ENCODE results near the gene RAMACL. TPM values are rescaled to one million over a fixed set of nuclear protein-coding genes. Genes with fewer than 3 reads are reported as not detected.
A peak's percentile ranks its signal among the peaks of the same experiment; 100 is the strongest.

RAMACL gene
- total RNA-seq, 6 experiments from 2014 or later, result 2.0 to 3.6 (median 2.8) TPM

DNA sequence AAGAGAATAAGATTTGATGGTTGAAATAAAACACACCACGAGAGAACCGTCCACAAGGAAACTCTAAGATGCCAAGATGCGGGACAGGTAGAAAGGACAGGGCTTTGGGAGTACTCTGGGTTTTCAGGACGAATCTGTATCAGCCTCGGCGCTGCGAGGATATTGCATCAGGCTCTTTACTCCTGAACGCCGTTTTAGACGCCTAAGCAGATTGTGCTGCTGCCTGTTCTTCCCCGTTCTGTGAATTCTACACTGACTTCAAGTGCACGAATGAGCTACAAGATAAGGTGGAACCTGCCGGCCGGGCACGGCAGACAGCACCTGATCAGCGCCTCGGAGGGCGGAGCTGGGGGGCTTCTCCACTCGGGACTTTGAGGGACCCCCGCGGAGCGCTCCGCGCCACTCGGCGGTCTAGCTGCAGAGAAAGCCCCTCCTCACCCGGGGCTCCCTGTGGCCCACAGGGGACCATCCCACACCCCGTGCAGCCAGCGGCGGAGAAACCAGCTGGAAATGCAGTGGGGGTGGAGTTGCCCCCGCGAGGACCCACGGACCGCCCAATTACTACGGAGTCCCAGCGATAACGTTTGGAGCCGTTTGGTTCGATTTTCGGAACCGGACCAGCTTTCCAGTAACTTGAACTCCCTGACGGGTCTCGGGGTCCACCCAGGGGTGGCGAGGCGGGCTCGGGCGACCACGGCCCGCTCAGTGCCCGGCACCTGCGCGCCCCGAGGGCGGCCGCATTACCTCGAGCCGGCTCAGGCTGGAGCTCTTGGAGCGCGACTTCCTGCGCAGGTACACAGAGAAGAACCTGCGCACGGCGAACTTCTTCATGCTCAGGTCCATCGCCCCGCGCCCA lies 39.9 kb upstream of the RAMACL start:
- TF ChIP-seq, protein P1, sequence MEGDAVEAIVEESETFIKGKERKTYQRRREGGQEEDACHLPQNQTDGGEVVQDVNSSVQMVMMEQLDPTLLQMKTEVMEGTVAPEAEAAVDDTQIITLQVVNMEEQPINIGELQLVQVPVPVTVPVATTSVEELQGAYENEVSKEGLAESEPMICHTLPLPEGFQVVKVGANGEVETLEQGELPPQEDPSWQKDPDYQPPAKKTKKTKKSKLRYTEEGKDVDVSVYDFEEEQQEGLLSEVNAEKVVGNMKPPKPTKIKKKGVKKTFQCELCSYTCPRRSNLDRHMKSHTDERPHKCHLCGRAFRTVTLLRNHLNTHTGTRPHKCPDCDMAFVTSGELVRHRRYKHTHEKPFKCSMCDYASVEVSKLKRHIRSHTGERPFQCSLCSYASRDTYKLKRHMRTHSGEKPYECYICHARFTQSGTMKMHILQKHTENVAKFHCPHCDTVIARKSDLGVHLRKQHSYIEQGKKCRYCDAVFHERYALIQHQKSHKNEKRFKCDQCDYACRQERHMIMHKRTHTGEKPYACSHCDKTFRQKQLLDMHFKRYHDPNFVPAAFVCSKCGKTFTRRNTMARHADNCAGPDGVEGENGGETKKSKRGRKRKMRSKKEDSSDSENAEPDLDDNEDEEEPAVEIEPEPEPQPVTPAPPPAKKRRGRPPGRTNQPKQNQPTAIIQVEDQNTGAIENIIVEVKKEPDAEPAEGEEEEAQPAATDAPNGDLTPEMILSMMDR (IDR thresholded peaks at IDR 0.05), result no peak
- peaks cover 1% of the 10 kb centered on the region for H3K27me3 Mint-ChIP-seq (ENCODE audit: insufficient read depth)
- no peak for DNase-seq
- no peak overlapping the region for H3K27ac Mint-ChIP-seq
- peaks cover 60% of the 10 kb centered on the region for H3K4me1 Mint-ChIP-seq (ENCODE audit: low read depth)
- peak overlapping the region; percentile 86 for H3K4me3 Mint-ChIP-seq
- H3K9me3 Mint-ChIP-seq, result no peaks in the 10 kb centered on the region
- no peaks in the 10 kb centered on the region for H3K36me3 Mint-ChIP-seq (ENCODE audit: low read depth)

DNA sequence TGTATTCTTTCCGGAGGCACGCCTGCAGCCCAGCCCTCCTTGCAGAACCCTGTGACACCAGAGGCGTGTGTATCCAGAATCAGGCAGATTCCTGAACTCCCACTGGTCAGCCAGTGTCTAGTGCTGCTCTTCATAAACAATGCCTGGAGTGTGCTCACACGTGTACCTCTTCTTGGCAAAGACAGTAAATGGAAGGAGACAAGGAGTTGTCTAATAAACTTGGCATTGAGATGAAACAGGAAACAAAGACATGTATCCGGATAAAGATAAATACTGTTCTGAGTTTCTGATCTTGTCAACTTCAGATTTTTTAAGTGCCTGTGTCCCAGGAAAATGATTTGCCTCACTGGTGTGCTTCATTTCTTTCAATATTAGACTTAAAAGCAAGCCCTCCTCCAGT lies 38.9 kb upstream of the RAMACL start:
- H3K27me3 Mint-ChIP-seq (ENCODE audit: insufficient read depth), result peaks cover 1% of the 10 kb centered on the region; the same call in 1 of the 2 replicates
- H3K27ac Mint-ChIP-seq, result no peak overlapping the region
- H3K4me3 Mint-ChIP-seq, result 0 out of 2 replicates have a peak overlapping the region, but pooled peaks have one; percentile 86
- no peaks in the 10 kb centered on the region for H3K9me3 Mint-ChIP-seq
- no peak for DNase-seq
- H3K4me1 Mint-ChIP-seq (ENCODE audit: low read depth), result peaks cover 62% of the 10 kb centered on the region
- no peaks in the 10 kb centered on the region for H3K36me3 Mint-ChIP-seq (ENCODE audit: low read depth)
- TF ChIP-seq, protein P1 (IDR thresholded peaks at IDR 0.05), result no peak

DNA sequence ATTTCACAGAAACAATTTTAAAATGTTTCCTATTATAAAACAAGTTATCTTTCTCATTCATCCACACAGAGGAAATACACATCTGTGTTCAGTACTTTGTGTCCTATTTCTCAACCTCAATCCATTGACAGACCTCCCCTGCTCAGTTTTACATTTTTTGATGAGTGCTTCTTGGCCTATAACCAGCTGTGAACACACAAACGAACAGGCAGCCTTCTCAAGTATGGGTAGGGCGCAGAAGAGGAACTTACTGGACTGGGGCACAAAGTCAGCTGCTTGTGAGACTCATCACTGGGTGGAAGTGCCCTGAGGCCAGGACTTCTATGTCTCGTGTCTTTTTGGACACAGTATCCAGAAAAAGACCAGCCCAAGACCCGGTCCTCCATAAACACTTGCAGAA lies 37.8 kb upstream of the RAMACL start:
- DNase-seq, result peak; percentile 27
- peaks cover 1% of the 10 kb centered on the region; the same call in 1 of the 2 replicates for H3K27me3 Mint-ChIP-seq (ENCODE audit: insufficient read depth)
- H3K9me3 Mint-ChIP-seq, result no peaks in the 10 kb centered on the region
- TF ChIP-seq, protein P1 (IDR thresholded peaks at IDR 0.05), result no peak
- H3K27ac Mint-ChIP-seq, result no peak overlapping the region
- no peak overlapping the region for H3K4me3 Mint-ChIP-seq
- H3K36me3 Mint-ChIP-seq (ENCODE audit: low read depth), result no peaks in the 10 kb centered on the region
- H3K4me1 Mint-ChIP-seq (ENCODE audit: low read depth), result peaks cover 62% of the 10 kb centered on the region

DNA sequence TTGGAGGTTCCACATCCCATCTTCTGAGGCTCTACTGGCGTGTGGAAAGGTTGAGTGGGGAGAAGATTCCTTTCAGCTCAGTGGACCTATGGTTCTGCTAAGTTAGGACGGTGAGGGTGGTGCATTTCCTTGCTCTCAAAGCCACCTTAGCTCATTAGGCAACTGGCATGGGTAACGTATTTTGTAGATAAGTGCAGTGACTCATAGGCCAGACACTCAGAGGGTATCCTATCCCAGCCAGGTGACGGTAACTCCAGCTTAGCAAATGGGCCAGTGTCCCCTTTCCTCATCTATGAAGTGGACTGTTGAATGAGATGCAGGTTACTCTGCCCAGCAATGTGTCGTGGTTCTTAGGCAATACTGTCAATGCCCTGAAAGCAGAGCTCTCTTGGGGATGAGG lies 36.8 kb upstream of the RAMACL start:
- TF ChIP-seq, protein P1 (IDR thresholded peaks at IDR 0.05), result no peak
- peaks cover 5% of the 10 kb centered on the region; the same call in 1 of the 2 replicates for H3K36me3 Mint-ChIP-seq (ENCODE audit: low read depth)
- peaks cover 1% of the 10 kb centered on the region for H3K9me3 Mint-ChIP-seq
- H3K4me1 Mint-ChIP-seq (ENCODE audit: low read depth), result peaks cover 62% of the 10 kb centered on the region
- no peak for DNase-seq
- H3K4me3 Mint-ChIP-seq, result no peak overlapping the region
- H3K27ac Mint-ChIP-seq, result no peak overlapping the region
- H3K27me3 Mint-ChIP-seq (ENCODE audit: insufficient read depth), result peaks cover 1% of the 10 kb centered on the region; the same call in 1 of the 2 replicates

DNA sequence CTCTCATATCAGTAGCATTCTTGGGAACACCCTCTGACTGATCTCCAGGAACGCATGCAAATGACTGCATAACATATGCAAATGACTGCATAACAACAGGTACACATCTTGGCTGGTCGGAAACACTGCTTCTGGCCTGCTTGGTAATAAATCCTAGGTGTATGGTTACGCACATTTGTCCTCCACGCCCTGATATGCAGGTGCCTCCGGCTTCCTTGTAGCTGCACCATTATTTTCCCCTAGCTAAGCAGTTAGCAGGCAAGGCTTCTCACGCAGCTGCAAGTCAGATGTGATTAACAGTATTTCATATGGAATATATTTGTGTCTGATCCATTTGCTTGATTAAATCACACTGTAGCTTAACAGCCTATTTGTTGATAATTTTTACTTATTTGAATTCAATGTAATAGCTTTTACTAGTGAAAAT lies 34.6 kb upstream of the RAMACL start:
- Mint-ChIP-seq H3K36me3 (ENCODE audit: low read depth) (peaks cover 11% of the 10 kb centered on the region), H3K4me1 (ENCODE audit: low read depth) (peaks cover 60% of the 10 kb centered on the region), H3K9me3 (peaks cover 4% of the 10 kb centered on the region), H3K27ac (peak overlapping the region; percentile 77), H3K4me3 (no peak overlapping the region), H3K27me3 (ENCODE audit: insufficient read depth) (peaks cover 1% of the 10 kb centered on the region; the same call in 1 of the 2 replicates)
- DNase-seq, result no peak
- TF ChIP-seq, protein P1 (IDR thresholded peaks at IDR 0.05), result no peak

All from HFFc6 (cell line).